Measurements from ENCODE around the gene FAM76B.

- no peak for TF ChIP-seq TSHZ2 (CRISPR knock-in tag; IDR thresholded peaks at IDR 0.05)
- TF ChIP-seq, protein P1, sequence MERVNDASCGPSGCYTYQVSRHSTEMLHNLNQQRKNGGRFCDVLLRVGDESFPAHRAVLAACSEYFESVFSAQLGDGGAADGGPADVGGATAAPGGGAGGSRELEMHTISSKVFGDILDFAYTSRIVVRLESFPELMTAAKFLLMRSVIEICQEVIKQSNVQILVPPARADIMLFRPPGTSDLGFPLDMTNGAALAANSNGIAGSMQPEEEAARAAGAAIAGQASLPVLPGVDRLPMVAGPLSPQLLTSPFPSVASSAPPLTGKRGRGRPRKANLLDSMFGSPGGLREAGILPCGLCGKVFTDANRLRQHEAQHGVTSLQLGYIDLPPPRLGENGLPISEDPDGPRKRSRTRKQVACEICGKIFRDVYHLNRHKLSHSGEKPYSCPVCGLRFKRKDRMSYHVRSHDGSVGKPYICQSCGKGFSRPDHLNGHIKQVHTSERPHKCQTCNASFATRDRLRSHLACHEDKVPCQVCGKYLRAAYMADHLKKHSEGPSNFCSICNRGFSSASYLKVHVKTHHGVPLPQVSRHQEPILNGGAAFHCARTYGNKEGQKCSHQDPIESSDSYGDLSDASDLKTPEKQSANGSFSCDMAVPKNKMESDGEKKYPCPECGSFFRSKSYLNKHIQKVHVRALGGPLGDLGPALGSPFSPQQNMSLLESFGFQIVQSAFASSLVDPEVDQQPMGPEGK (CRISPR knock-in tag; IDR thresholded peaks at IDR 0.05; ENCODE audit: borderline replicate concordance): no peak
Observed at GRCh38 chr11:95750101-95750500, 39.5 kb downstream of the FAM76B start.

All from SK-N-SH treated with all-trans-retinoic acid at 6 μM for 48 hours (cell line).